RWPE2 (cell line): ENCODE results near the gene LRRC3B.

Experiments used
- ATAC-seq: fragments of 200-7000 bp; cut with Tn5 transposase; 3 replicates; pipeline ENCODE4 v1.9.1; 2021; ENCODE audit warnings: low read depth
- DNase-seq: peaks from one replicate; pipeline ENCODE4 v3.0.0-alpha.2; 2020; ENCODE audit warnings: low spot score
- H3K27ac ChIP-seq: fragments of 450-650 bp; 2 replicates; pipeline ENCODE4 v1.5.1; 2017; ENCODE audit warnings: mild to moderate bottlenecking; ENCODE audit not compliant: poor library complexity, severe bottlenecking
- H3K27me3 ChIP-seq: fragments of 250-450 bp; sonication (Bioruptor Pico); 2 replicates; pipeline ENCODE4 v1.5.1; 2021; ENCODE audit warnings: mild to moderate bottlenecking, moderate library complexity; ENCODE audit not compliant: insufficient read depth, poor library complexity, severe bottlenecking
- H3K36me3 ChIP-seq: fragments of 250-450 bp; sonication (Bioruptor Pico); 2 replicates; pipeline ENCODE4 v1.5.1; 2020; ENCODE audit warnings: low read depth, mild to moderate bottlenecking, moderate library complexity
- H3K4me1 ChIP-seq: fragments of 250-450 bp; sonication (Bioruptor Pico); 2 replicates; pipeline ENCODE4 v1.5.1; 2021; ENCODE audit warnings: mild to moderate bottlenecking, moderate library complexity; ENCODE audit not compliant: insufficient read depth, poor library complexity, severe bottlenecking
- H3K4me3 ChIP-seq: fragments of 250-450 bp; sonication (Bioruptor Pico); 2 replicates; pipeline ENCODE4 v1.5.1; 2021; ENCODE audit warnings: mild to moderate bottlenecking, moderate library complexity; ENCODE audit not compliant: severe bottlenecking
- H3K9me3 ChIP-seq: fragments of 250-450 bp; sonication (Bioruptor Pico); 2 replicates; pipeline ENCODE4 v1.5.1; 2021; ENCODE audit warnings: mild to moderate bottlenecking, moderate library complexity; ENCODE audit not compliant: severe bottlenecking
- TF ChIP-seq, protein P1 (sequence below): fragments of 450-650 bp; IDR thresholded peaks from one replicate; pipeline ENCODE4 v1.5.1; 2017; ENCODE audit warnings: mild to moderate bottlenecking, moderate library complexity; ENCODE audit not compliant: poor library complexity, severe bottlenecking

The LRRC3B gene

DNA sequence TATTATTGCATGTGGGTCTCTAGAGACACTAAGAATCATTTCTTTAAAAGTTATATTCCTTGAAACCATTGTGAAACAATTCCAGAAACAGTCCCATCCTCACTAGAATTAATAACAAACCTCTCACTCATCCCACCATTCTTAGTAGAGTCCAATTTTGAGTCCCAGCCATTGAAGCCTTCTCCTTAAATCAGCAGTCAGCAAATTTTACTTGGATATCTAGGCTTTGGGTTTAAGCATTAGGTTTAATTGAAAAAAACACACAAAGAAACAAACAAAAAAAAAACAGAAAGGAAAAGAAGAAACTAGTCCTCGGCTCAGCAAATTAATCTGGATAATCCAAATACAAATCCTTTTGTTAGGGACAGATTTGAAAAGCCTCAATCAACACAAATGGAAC lies 109.3 kb downstream of the LRRC3B start:
- TF ChIP-seq, protein P1, sequence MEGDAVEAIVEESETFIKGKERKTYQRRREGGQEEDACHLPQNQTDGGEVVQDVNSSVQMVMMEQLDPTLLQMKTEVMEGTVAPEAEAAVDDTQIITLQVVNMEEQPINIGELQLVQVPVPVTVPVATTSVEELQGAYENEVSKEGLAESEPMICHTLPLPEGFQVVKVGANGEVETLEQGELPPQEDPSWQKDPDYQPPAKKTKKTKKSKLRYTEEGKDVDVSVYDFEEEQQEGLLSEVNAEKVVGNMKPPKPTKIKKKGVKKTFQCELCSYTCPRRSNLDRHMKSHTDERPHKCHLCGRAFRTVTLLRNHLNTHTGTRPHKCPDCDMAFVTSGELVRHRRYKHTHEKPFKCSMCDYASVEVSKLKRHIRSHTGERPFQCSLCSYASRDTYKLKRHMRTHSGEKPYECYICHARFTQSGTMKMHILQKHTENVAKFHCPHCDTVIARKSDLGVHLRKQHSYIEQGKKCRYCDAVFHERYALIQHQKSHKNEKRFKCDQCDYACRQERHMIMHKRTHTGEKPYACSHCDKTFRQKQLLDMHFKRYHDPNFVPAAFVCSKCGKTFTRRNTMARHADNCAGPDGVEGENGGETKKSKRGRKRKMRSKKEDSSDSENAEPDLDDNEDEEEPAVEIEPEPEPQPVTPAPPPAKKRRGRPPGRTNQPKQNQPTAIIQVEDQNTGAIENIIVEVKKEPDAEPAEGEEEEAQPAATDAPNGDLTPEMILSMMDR = no peak
- ATAC-seq = no peak
- no peak overlapping the region for H3K27ac ChIP-seq

DNA sequence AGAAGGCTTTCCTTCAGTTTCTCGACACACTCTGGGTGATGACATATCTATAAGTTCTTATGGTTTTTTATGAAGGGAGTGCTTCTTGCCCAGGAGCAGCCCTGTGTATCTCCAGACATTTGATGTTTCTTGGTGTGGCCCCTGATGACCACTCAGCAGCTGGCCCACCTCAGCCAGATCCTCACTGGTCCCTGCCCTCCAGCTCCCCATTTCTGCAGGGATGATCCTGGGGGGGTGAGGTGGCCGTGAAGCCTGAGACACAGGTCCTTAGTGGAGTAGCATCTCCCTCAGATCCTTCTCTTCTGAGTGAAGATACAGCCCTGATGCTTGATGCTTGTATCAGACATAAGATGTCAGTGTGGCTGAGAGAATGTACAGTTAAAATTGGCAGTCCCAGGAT lies 127.7 kb downstream of the LRRC3B start:
- DNase-seq (no peak), ATAC-seq (no peak)
- H3K36me3 ChIP-seq = no peaks in the 10 kb centered on the region
- no peaks in the 10 kb centered on the region for H3K4me1 ChIP-seq
- H3K27ac ChIP-seq = no peak overlapping the region
- no peak overlapping the region for H3K4me3 ChIP-seq
- peaks cover 3% of the 10 kb centered on the region for H3K9me3 ChIP-seq
- H3K27me3 ChIP-seq = no peaks in the 10 kb centered on the region
- TF ChIP-seq, protein P1 = no peak

More for the DNA sequence above, 109.3 kb downstream of the LRRC3B start:
- H3K9me3 ChIP-seq = no peaks in the 10 kb centered on the region
- no peaks in the 10 kb centered on the region for H3K4me1 ChIP-seq
- no peaks in the 10 kb centered on the region for H3K27me3 ChIP-seq
- H3K4me3 ChIP-seq = no peak overlapping the region
- H3K36me3 ChIP-seq = no peaks in the 10 kb centered on the region
- DNase-seq = no peak

DNA sequence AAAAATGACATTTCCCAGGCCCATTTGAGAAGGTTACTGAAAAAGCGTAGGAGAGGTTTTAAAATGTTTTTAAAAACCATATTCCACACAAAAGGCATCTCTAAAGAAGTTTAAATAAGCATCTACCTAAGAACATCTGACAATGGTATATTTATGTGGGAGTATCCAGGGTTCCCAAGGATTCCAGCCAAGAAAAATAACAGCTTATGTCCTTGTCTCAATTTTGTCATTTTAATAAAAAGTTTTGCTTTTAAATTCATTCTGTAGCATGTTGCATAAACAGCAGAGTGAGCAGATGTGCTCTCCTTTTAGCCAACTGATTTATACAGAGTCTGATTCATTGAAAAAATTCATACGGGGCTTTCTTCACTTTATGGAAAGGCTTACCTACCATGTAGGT lies 129.9 kb downstream of the LRRC3B start:
- DNase-seq (no peak), ATAC-seq (no peak)
- H3K27ac ChIP-seq = no peak overlapping the region
- H3K27me3 ChIP-seq = no peaks in the 10 kb centered on the region
- H3K9me3 ChIP-seq = peaks cover 3% of the 10 kb centered on the region
- no peaks in the 10 kb centered on the region for H3K36me3 ChIP-seq
- no peak overlapping the region for H3K4me3 ChIP-seq
- H3K4me1 ChIP-seq = no peaks in the 10 kb centered on the region
- TF ChIP-seq, protein P1 = no peak

DNA sequence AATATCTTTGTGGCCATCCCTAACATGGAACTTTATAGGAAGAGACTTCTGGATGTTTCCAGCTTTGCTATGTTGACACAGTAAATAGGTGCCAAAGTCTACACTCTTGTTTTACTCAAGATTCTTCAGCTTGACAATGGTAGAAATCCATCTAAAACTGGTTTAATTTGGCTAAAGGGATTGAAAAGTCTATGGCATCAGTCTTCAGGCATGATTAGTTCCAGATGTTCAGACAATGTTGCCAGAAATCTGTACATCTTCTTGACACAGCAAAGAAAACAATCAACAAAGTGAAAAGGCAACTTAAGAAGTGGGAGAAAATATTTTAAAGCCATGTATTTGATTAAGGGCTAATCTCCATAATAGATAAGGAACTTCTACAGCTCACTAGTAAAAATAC lies 130.5 kb downstream of the LRRC3B start:
- no peaks in the 10 kb centered on the region for H3K4me1 ChIP-seq
- no peaks in the 10 kb centered on the region for H3K27me3 ChIP-seq
- DNase-seq (no peak), ATAC-seq (no peak)
- TF ChIP-seq, protein P1 = no peak
- no peak overlapping the region for H3K27ac ChIP-seq
- no peaks in the 10 kb centered on the region for H3K36me3 ChIP-seq
- peaks cover 3% of the 10 kb centered on the region for H3K9me3 ChIP-seq
- H3K4me3 ChIP-seq = no peak overlapping the region

DNA sequence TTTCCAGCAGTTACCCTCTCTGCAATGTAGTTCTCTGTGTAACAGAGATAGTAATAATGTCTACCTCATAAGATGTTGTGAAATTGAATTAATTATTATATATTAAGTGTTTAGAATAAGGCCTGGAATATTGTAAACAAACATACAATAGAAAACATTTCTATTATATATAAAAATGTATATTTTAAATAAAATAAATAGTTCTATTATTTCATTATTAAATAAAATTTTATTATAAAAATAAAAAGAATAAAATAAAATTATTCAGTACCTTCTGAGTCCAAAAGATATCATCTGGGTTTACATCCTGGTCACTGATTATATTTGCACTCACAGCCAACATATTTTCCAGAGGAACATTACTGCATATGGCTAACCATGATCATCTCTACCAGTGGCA lies 135.4 kb downstream of the LRRC3B start:
- no peaks in the 10 kb centered on the region for H3K36me3 ChIP-seq
- no peak overlapping the region for H3K4me3 ChIP-seq
- H3K27me3 ChIP-seq = no peaks in the 10 kb centered on the region
- H3K27ac ChIP-seq = no peak overlapping the region
- H3K4me1 ChIP-seq = no peaks in the 10 kb centered on the region
- DNase-seq (no peak), ATAC-seq (no peak)
- H3K9me3 ChIP-seq = no peaks in the 10 kb centered on the region
- TF ChIP-seq, protein P1 = no peak
